GM18508 (cell line): ENCODE data around the gene HIRA.

Experiments used
- ATAC-seq: cut with Tn5 transposase; IDR thresholded peaks from one replicate; pipeline ENCODE4 v1.9.1; 2021; ENCODE audit warnings: moderate number of reproducible peaks; ENCODE audit not compliant: insufficient read depth, unreplicated experiment

The HIRA gene

GRCh38 chr22:19412923-19413322 lies 18.6 kb downstream of the HIRA start:
- no peak for ATAC-seq

- no peak for ATAC-seq
Measured at GRCh38 chr22:19412478-19412877, 19.1 kb downstream of the HIRA start.

- no peak for ATAC-seq
Measured at GRCh38 chr22:19411690-19412045, 19.9 kb downstream of the HIRA start.

GRCh38 chr22:19410941-19411689 lies 20.4 kb downstream of the HIRA start:
- ATAC-seq = no peak

- no peak for ATAC-seq
Measured at GRCh38 chr22:19407649-19408606, 23.6 kb downstream of the HIRA start.

GRCh38 chr22:19406846-19407245 lies 24.7 kb downstream of the HIRA start:
- ATAC-seq = no peak

GRCh38 chr22:19406281-19406811 lies 25.2 kb downstream of the HIRA start:
- ATAC-seq = no peak

- ATAC-seq = no peak
Measured at GRCh38 chr22:19405652-19406051, 25.9 kb downstream of the HIRA start.

GRCh38 chr22:19405133-19405532 lies 26.4 kb downstream of the HIRA start:
- ATAC-seq = no peak

- ATAC-seq = no peak
Measured at GRCh38 chr22:19404676-19405075, 26.9 kb downstream of the HIRA start.

GRCh38 chr22:19402642-19403191 lies 28.8 kb downstream of the HIRA start:
- ATAC-seq = no peak

- no peak for ATAC-seq
Measured at GRCh38 chr22:19401483-19401882, 30.1 kb downstream of the HIRA start.

- no peak for ATAC-seq
Measured at GRCh38 chr22:19400881-19401280, 30.7 kb downstream of the HIRA start.

- no peak for ATAC-seq
Measured at GRCh38 chr22:19398652-19399051, 32.9 kb downstream of the HIRA start.

- ATAC-seq = no peak
Measured at GRCh38 chr22:19398206-19398605, 33.3 kb downstream of the HIRA start.

GRCh38 chr22:19397734-19398104 lies 33.8 kb downstream of the HIRA start:
- no peak for ATAC-seq

- no peak for ATAC-seq
Measured at GRCh38 chr22:19396934-19397733, 34.4 kb downstream of the HIRA start.

- no peak for ATAC-seq
Measured at GRCh38 chr22:19396561-19396933, 35.0 kb downstream of the HIRA start.

- no peak for ATAC-seq
Measured at GRCh38 chr22:19395276-19395675, 36.3 kb downstream of the HIRA start.
